ENCODE data around the gene TTC3.
"Not testable (repeated sequence)": the region's sequence is repeated elsewhere in the genome, so short reads cannot be mapped to it uniquely, and the experiment has no call there.

Gene TTC3

GRCh38 chr21:37200641-37201480 is 127.8 kb downstream of the TTC3 start:
- no peak for DNase-seq

GRCh38 chr21:37202221-37203110 is 129.4 kb downstream of the TTC3 start:
- DNase-seq, result no peak

GRCh38 chr21:37204580-37204979 is 131.5 kb downstream of the TTC3 start:
- DNase-seq, result no peak

- no peak for DNase-seq
Measured at GRCh38 chr21:37206496-37206895, 133.4 kb downstream of the TTC3 start.

DNA sequence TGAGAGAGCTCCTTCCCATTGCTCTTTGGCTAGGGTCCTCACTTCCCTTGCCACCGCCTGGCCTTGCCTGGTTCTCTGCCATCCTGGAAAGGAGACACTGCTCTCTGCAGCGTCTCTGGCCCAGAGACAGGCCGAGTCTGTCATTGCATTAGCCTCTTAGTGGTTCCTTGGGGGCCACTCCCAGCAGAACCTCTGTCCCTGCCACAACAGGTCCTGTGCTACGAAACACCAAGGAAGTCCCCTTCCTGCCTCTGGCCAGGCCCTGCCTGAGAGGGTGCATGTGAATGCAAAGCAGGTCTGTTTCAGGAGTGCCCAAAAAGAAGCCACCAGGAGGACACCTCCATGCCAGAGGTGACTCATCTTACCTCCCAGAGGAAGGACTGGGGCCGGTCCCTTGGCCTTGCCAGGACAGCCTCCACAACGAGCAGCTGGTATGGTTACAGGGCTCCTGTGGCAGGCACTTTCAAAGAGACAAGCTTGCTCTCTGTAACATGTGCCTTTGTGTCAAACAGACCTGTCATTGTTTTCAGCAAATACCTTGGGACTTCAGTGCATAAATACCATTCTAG is 134.5 kb downstream of the TTC3 start:
- peak; percentile 43 for DNase-seq

- DNase-seq, result peak; percentile 56
Measured at GRCh38 chr21:37208056-37208721, 135.1 kb downstream of the TTC3 start.

GRCh38 chr21:37208741-37209225 is 135.7 kb downstream of the TTC3 start:
- DNase-seq, result no peak

GRCh38 chr21:37210130-37210529 is 137.1 kb downstream of the TTC3 start:
- no peak for DNase-seq

DNA sequence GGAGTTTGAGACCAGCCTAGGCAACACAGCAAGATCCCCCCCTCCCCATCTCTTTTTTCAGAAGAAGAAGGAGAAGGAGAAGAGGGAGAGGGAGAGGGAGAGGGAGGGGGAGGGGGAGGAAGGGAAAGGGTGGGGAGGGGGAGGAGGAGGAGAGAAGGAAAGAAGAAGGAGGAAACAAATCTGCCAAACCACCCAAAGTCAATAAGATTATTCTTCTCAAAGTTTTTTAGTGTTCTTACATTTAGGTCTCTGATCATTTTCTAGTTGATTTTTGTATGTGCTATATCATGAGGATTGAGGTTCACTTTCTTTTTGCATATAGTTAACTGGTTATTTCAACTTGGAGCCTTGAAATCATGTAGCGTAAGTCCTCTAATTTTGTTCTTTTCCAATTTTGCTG is 137.7 kb downstream of the TTC3 start:
- DNase-seq, result no peak

DNA sequence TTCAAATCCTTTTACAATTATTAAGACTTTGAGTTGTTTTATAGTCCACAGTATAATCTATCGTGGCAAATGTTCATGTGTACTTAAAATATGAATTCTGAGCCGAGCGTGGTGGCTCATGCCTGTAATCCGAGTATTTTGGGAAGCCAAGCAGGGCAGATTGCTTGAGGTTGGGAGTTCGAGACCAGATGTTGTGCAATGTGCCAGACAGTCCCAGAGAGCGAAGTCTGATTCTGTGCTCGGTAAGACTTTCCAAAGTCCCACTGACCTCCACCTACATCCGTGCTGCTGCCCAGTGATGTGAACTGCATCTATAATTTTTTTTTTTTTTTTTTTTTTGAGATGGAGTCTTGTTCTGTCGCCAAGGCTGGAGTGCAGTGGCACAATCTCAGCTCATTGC is 141.9 kb downstream of the TTC3 start:
- no peak for DNase-seq

DNA sequence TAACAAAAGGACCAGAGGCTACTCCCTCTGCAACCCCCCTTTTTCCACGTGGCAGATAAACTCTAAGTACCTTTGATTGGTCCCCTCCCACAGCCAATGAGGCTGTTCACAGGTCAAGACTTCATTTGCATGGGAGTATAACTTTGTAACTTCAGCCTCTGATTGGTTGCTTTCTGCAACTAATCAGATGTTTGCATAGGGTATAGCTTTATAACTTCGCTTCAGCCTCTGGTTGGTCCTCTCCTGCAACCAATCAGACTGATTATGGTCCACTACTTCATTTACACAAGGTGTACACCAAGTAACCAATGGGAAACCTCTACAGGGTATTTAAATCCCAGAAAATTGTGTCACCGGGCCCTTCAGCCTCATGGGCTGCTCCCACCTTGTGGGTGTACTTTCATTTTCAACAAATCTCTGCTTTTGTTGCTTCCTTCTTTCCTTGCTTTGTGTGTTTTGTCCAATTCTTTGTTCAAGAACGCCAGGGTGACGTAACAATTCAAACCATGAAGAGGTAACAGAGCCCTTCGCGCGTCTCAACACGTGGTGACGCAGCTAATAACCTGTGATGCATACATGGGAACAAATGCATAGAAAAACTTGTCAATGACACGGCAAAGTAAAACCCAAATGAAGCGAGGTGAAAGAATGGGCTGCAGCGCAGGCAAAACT is 146.8 kb downstream of the TTC3 start:
- no peak for DNase-seq

GRCh38 chr21:37220433-37220980 is 147.5 kb downstream of the TTC3 start:
- DNase-seq, result peak; percentile 64

GRCh38 chr21:37220981-37221664 is 148.1 kb downstream of the TTC3 start:
- DNase-seq, result peak; percentile 98

- DNase-seq, result not testable (repeated sequence)
Measured at GRCh38 chr21:37222248-37222647, 149.2 kb downstream of the TTC3 start.

DNA sequence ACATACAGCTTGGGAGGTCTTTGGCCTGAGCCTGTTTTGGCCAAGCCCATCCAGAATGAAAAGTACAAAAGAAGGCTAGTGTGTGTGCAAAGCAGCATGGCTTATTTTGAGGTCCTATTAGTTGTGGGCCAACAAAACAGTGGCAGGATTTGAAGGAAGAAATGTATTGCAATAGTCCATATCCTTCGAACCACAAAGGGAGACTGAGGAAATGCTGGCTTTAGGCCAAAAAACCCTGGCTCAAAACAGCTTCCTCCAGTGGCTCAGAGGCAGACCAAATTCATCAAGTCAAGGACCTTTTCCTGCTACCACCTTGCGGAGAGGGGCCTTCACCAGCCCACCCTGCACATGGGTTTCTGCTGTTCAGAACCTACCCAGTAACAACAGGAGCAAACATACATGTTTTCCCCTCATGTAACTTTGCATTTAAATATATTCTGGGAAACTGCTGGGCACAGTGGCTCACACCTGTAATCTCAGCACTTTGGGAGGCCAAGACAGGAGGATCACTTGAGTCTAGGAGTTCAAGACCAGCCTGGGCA is 150.8 kb downstream of the TTC3 start:
- DNase-seq, result no peak

DNA sequence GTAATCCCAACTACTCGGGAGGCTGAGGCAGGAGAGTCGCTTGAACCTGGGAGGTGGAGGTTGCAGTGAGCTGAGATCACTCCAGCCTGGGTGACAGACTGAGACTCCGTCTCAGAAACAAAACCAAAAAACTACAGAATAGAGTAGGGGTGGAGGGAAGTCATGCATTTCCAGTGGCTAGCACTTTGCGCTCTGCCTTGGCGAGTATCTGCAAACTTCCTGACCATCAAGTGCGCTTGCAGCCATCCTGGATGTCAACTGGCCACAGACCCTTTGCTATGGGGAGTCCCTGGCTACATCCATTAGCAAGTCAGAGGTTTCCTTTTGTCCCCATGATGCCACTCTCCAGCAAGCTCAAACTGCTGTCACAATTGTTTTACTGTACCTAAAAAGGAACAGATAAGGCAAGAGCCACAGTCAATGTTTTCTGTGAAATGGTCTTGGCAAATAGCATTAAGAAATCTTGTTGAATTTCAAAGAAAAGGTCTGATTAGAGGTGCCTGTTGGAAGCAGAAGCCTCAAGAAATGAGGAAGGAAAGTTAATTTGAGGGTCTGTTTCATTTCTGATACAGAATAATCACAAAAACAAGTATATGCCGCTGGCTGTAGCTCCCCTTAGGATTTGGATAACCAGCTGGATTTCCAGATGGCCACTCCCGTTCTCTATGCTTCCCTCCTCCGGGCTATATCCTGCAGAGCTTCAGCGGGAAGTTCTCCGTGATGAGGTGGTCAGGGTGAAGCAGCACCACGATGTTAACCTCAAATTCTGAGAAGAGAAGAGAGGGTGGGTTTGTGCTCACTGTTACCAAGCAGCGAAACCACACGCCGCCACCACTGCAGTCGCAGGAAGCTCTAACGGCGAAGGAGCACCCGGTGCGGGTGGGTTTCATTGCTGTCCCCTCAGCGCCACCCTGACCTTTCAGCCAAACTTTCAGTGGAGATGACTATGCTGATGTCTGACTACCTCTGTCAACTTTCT is 152.1 kb downstream of the TTC3 start:
- DNase-seq, result no peak

DNA sequence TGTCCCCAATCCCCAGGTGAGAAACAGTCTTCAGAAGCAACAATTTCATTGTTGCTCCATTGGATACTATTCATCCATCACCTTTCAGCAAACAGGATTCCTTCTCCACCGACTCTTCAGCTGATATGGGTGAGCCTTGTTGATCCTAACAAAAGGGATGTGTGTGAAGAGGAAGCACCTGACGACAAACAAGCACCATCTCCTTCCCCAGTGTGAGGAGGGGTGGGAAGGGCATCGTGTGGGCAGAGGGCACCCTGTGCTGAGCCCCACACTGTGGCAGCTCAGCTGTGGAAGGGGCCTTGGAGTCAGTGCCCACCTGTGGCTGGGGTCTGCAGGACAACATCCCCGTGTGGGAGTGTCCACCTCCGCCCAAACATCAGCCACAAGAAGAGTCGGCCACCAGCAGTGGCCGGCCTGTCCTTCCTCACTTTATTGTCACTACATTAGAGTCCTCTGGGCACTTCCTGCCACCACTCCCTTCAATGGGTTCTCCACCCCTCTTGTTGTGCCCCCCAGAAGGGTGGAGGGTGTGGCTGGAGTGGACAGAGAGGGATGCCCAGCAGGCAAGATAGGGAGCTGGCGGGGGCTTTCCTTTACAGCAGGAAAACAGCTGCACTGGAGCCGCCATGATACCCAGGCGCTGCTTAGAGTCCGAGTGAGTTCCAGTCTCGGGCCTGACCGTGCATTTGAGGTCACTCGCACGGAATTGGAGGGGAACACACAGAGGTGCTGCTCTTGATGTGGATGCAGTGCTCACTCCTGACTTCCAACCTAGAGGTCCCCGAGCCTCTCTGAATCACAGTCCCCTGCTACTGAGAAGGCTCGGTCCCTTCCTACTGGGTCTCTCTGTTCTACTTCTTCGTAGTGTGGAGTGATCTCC is 153.2 kb downstream of the TTC3 start:
- DNase-seq, result no peak
